Measurements from ENCODE around the gene RFLNA. TPM values are rescaled to one million over a fixed set of nuclear protein-coding genes. Genes with fewer than 3 reads are reported as not detected.

RFLNA gene
- total RNA-seq, 1 donor from 2014 or later = 0.69 TPM

- no peak for TF ChIP-seq CTCF (conservative IDR thresholded peaks at IDR 0.05; ENCODE audit: low read depth, low read length)
- H3K4me3 ChIP-seq (ENCODE audit: low read depth, low read length) = no peak overlapping the region
- DNase-seq (ENCODE audit: low read depth) = no peak
Observed at GRCh38 chr12:124302807-124303578, 8.1 kb downstream of the RFLNA start.

GRCh38 chr12:124303579-124304313 is 8.9 kb downstream of the RFLNA start:
- no peak for TF ChIP-seq CTCF (conservative IDR thresholded peaks at IDR 0.05; ENCODE audit: low read depth, low read length)
- no peak for DNase-seq (ENCODE audit: low read depth)
- H3K4me3 ChIP-seq (ENCODE audit: low read depth, low read length) = no peak overlapping the region

- no peak for DNase-seq (ENCODE audit: low read depth)
- TF ChIP-seq CTCF (conservative IDR thresholded peaks at IDR 0.05; ENCODE audit: low read depth, low read length) = no peak
- H3K4me3 ChIP-seq (ENCODE audit: low read depth, low read length) = no peak overlapping the region
Observed at GRCh38 chr12:124304314-124304790, 9.5 kb downstream of the RFLNA start.

- DNase-seq (ENCODE audit: low read depth) = no peak
- no peak for TF ChIP-seq CTCF (conservative IDR thresholded peaks at IDR 0.05; ENCODE audit: low read depth, low read length)
- H3K4me3 ChIP-seq (ENCODE audit: low read depth, low read length) = no peak overlapping the region
Observed at GRCh38 chr12:124305136-124305535, 10.2 kb downstream of the RFLNA start.

- TF ChIP-seq CTCF (conservative IDR thresholded peaks at IDR 0.05; ENCODE audit: low read depth, low read length) = no peak
- no peak overlapping the region for H3K4me3 ChIP-seq (ENCODE audit: low read depth, low read length)
- no peak for DNase-seq (ENCODE audit: low read depth)
Observed at GRCh38 chr12:124305776-124306685, 11.1 kb downstream of the RFLNA start.

GRCh38 chr12:124306686-124307555 is 12.0 kb downstream of the RFLNA start:
- no peak for TF ChIP-seq CTCF (conservative IDR thresholded peaks at IDR 0.05; ENCODE audit: low read depth, low read length)
- DNase-seq (ENCODE audit: low read depth) = no peak
- H3K4me3 ChIP-seq (ENCODE audit: low read depth, low read length) = no peak overlapping the region
